Activated CD4-positive, alpha-beta T cell treated with anti-CD3 and anti-CD28 coated beads for 36 hours (primary cell): ENCODE measurements around the gene BACE1-AS. TPM values are rescaled to one million over a fixed set of nuclear protein-coding genes. Genes with fewer than 3 reads are reported as not detected.
"Not testable (repeated sequence)": the region's sequence is repeated elsewhere in the genome, so short reads cannot be mapped to it uniquely, and the experiment has no call there.

Experiments
- ATAC-seq: fragments of 200-7000 bp; cut with Tn5 transposase; one replicate; pipeline ENCODE4 v1.10.0; 2021; ENCODE audit warnings: mild to moderate bottlenecking, moderate library complexity
- CTCF ChIA-PET: fragments of 350-600 bp; sonication (Branson Sonifier 250); formaldehyde crosslinking; loops from one replicate; lab custom pipeline; 2021; ENCODE audit warnings: antibody characterized with exemption; lab: Charles Lee
- POLR2A ChIA-PET: fragments of 350-600 bp; sonication (Branson Sonifier 250); formaldehyde crosslinking; loops from one replicate; lab custom pipeline; 2021; ENCODE audit warnings: antibody characterized with exemption, inconsistent platforms; lab: Charles Lee
- DNase-seq: peaks from one replicate; pipeline ENCODE4 v3.0.0-alpha.2; 2020
- H3K27ac Mint-ChIP-seq: one replicate; pipeline ENCODE4 v1.8.0; 2021; ENCODE audit warnings: mixed read lengths
- H3K27me3 Mint-ChIP-seq: one replicate; pipeline ENCODE4 v1.8.0; 2021; ENCODE audit warnings: mixed read lengths
- H3K36me3 Mint-ChIP-seq: one replicate; pipeline ENCODE4 v1.8.0; 2021; ENCODE audit warnings: low read depth, mixed read lengths
- H3K4me1 Mint-ChIP-seq: one replicate; pipeline ENCODE4 v1.8.0; 2021; ENCODE audit warnings: mixed read lengths
- H3K4me3 Mint-ChIP-seq: one replicate; pipeline ENCODE4 v1.8.0; 2021; ENCODE audit warnings: mild to moderate bottlenecking, moderate library complexity, mixed read lengths
- H3K9me3 Mint-ChIP-seq: one replicate; pipeline ENCODE4 v1.8.0; 2021; ENCODE audit warnings: low read depth, mixed read lengths
- intact Hi-C, 2 experiments: fragments of 100-400 bp; cut with DNase I in 1 of 2; cut with micrococcal nuclease in 1 of 2; formaldehyde crosslinking; loops; one replicate each; pipeline versions ENCODE4 v1.14.2 to v1.15.1; 2022 to 2024; cut with DNase I, micrococcal nuclease
- total RNA-seq, 2 experiments: library from RNA; stranded (reverse); gene quantifications; one replicate each; pipeline ENCODE4 v1.2.3, GENCODE V29; 2021

Gene BACE1-AS
- total RNA-seq, 2 experiments from 2014 or later = 3.1 to 4.9 TPM

DNA sequence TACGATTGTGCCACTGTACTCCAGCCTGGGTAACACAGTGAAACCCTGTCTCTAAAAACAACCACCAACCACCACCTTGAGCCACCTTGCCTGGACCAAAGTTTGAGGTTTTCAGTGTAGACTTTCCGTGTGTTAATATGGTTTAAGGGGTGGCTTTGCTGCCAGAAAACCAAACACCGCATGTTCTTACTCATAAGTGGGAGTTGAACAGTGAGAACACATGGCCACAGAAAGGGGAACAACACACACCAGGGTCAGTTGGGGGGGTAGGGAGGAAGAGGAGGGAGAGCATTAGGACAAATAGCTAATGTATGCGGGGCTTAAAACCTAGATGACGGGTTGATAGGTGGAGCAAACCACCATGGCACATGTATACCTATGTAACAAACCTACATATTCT, 19.0 kb upstream of the BACE1-AS start:
- POLR2A ChIA-PET = interaction anchor here (0.7 kb wide), 1 partner anchor 1396 kb away, joined by 7 read pairs; no protein-coding TSS in a partner anchor
- H3K4me3 Mint-ChIP-seq, DNase-seq, ATAC-seq, H3K27ac Mint-ChIP-seq, H3K4me1 Mint-ChIP-seq, intact Hi-C loops, H3K9me3 Mint-ChIP-seq, CTCF ChIA-PET, H3K27me3 Mint-ChIP-seq: not testable (repeated sequence)
- H3K36me3 Mint-ChIP-seq = peaks cover 22% of the 10 kb centered on the region

- no peak overlapping the region for H3K4me3 Mint-ChIP-seq
- ChIA-PET POLR2A (no interaction called here), CTCF (no interaction called here)
- H3K27me3 Mint-ChIP-seq = no peaks in the 10 kb centered on the region
- H3K36me3 Mint-ChIP-seq = peaks cover 18% of the 10 kb centered on the region
- DNase-seq (no peak), ATAC-seq (no peak)
- intact Hi-C loops = no loop called here
- H3K4me1 Mint-ChIP-seq = peaks cover 12% of the 10 kb centered on the region
- no peak overlapping the region for H3K27ac Mint-ChIP-seq
- H3K9me3 Mint-ChIP-seq = no peaks in the 10 kb centered on the region
Observed at GRCh38 chr11:117273550-117274289, 17.4 kb upstream of the BACE1-AS start.

GRCh38 chr11:117278347-117278746, 12.8 kb upstream of the BACE1-AS start:
- no peaks in the 10 kb centered on the region for H3K9me3 Mint-ChIP-seq
- intact Hi-C loops = no loop called here
- DNase-seq (no peak), ATAC-seq (no peak)
- H3K27ac Mint-ChIP-seq = no peak overlapping the region
- H3K36me3 Mint-ChIP-seq = peaks cover 26% of the 10 kb centered on the region
- no peak overlapping the region for H3K4me3 Mint-ChIP-seq
- POLR2A ChIA-PET = no interaction called here
- H3K4me1 Mint-ChIP-seq = peaks cover 25% of the 10 kb centered on the region
- CTCF ChIA-PET = interaction anchor here (0.5 kb wide), 1 partner anchor 98 kb away, joined by 3 read pairs; no protein-coding TSS in a partner anchor
- H3K27me3 Mint-ChIP-seq = no peaks in the 10 kb centered on the region

DNA sequence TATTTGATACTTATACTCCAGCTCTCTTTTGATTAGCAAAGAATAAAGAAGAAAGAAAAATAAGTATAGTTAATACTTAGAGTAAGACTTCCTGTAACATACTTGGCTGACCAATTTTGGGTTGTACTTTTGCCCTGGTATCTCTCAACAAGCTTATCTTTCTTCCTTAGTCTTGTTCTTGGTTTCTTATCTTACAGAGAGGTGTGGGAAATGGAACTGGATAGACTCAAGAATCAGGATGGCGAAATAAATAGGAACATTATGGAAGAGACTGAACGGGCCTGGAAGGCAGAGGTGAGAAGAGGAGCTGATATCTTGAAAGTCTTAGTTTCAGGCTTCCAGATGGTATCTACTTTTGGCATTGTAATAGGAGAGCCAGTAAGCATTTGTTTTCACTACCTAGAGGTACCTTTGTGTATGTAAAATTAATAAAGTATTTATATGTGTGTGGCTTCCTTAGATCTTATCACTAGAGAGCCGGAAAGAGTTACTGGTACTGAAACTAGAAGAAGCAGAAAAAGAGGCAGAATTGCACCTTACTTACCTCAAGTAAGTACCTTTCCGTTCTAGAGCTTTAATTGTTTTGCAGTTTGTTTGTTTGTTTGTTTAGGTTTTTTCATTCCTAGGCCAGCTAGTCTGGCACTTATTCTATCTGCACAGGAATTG, 11.3 kb upstream of the BACE1-AS start:
- intact Hi-C loops = no loop called here
- H3K27ac Mint-ChIP-seq = peak overlapping the region; percentile 60
- H3K36me3 Mint-ChIP-seq = peaks cover 28% of the 10 kb centered on the region
- peaks cover 23% of the 10 kb centered on the region for H3K4me1 Mint-ChIP-seq
- no peaks in the 10 kb centered on the region for H3K27me3 Mint-ChIP-seq
- ChIA-PET POLR2A (no interaction called here), CTCF (no interaction called here)
- no peak for DNase-seq
- ATAC-seq = peak; percentile 16
- H3K4me3 Mint-ChIP-seq = peak overlapping the region; percentile 3
- H3K9me3 Mint-ChIP-seq = no peaks in the 10 kb centered on the region

- DNase-seq = no peak
- ChIA-PET CTCF (no interaction called here), POLR2A (no interaction called here)
- Mint-ChIP-seq H3K4me1 (peaks cover 15% of the 10 kb centered on the region), H3K27ac (no peak overlapping the region), H3K9me3 (no peaks in the 10 kb centered on the region), H3K4me3 (no peak overlapping the region), H3K27me3 (no peaks in the 10 kb centered on the region), H3K36me3 (peaks cover 23% of the 10 kb centered on the region)
- no peak for ATAC-seq
- intact Hi-C loops = no loop called here
Observed at GRCh38 chr11:117281159-117281558, 10.0 kb upstream of the BACE1-AS start.

DNA sequence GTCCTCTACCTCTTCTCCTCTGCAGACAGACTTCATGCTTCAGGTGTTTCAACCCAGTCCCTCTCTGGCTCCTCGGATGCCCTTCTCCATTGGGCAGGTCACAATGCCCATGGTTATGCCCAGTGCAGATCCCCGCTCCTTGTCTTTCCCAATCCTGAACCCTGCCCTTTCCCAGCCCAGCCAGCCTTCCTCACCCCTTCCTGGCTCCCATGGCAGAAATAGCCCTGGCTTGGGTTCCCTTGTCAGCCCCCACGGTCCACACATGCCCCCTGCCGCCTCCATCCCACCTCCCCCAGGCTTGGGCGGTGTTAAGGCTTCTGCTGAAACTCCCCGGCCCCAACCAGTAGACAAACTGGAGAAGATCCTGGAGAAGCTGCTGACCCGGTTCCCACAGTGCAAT, 9.3 kb upstream of the BACE1-AS start:
- Mint-ChIP-seq H3K36me3 (peaks cover 23% of the 10 kb centered on the region), H3K4me3 (no peak overlapping the region), H3K9me3 (no peaks in the 10 kb centered on the region), H3K27ac (no peak overlapping the region), H3K27me3 (no peaks in the 10 kb centered on the region), H3K4me1 (peaks cover 15% of the 10 kb centered on the region)
- intact Hi-C loops = no loop called here
- ATAC-seq (no peak), DNase-seq (no peak)
- POLR2A ChIA-PET = no interaction called here
- CTCF ChIA-PET = no interaction called here

DNA sequence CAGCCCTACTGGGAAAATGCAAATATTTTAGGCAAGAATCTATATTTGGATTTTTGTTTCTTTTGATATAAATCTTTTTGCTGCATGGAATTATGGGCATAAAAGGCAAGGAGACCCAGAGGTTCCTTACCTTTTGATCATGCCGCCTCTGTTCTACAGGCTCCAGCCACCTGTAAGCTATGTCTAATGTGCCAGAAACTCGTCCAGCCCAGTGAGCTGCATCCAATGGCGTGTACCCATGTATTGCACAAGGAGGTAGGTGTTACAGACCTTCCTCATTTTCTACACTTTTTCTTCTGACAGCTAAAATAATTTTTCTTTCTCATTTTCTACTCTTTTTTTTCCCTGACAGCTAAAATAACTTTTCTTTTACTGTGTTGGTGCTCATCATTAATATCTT, 8.2 kb upstream of the BACE1-AS start:
- POLR2A ChIA-PET = no interaction called here
- Mint-ChIP-seq H3K27me3 (no peaks in the 10 kb centered on the region), H3K4me1 (peaks cover 15% of the 10 kb centered on the region), H3K9me3 (no peaks in the 10 kb centered on the region), H3K36me3 (peaks cover 23% of the 10 kb centered on the region), H3K27ac (no peak overlapping the region), H3K4me3 (no peak overlapping the region)
- DNase-seq (no peak), ATAC-seq (no peak)
- CTCF ChIA-PET = interaction anchor here (0.6 kb wide), 1 partner anchor 319 kb away, joined by 3 read pairs; no protein-coding TSS in a partner anchor
- intact Hi-C loops = no loop called here

- no peak for DNase-seq
- ATAC-seq = no peak
- Mint-ChIP-seq H3K27me3 (no peaks in the 10 kb centered on the region), H3K4me3 (no peak overlapping the region), H3K36me3 (peaks cover 24% of the 10 kb centered on the region), H3K27ac (no peak overlapping the region), H3K9me3 (no peaks in the 10 kb centered on the region), H3K4me1 (peaks cover 12% of the 10 kb centered on the region)
- intact Hi-C loops = no loop called here
- ChIA-PET CTCF (no interaction called here), POLR2A (no interaction called here)
Observed at GRCh38 chr11:117284053-117284452, 7.1 kb upstream of the BACE1-AS start.

GRCh38 chr11:117286588-117286987, 4.6 kb upstream of the BACE1-AS start:
- CTCF ChIA-PET = interaction anchor here (0.6 kb wide), 1 partner anchor 39 kb away, joined by 4 read pairs; no protein-coding TSS in a partner anchor

GRCh38 chr11:117287668-117288067, 3.5 kb upstream of the BACE1-AS start:
- no peak for ATAC-seq
- no peak overlapping the region for H3K4me3 Mint-ChIP-seq
- no peak for DNase-seq
- ChIA-PET CTCF (interaction anchor here (0.6 to 1.5 kb wide), 4 partner anchors 9 to 493 kb away, joined by 3 to 4 read pairs (median 4); no protein-coding TSS in a partner anchor), POLR2A (no interaction called here)
- no peaks in the 10 kb centered on the region for H3K9me3 Mint-ChIP-seq
- no peaks in the 10 kb centered on the region for H3K27me3 Mint-ChIP-seq
- H3K36me3 Mint-ChIP-seq = peaks cover 17% of the 10 kb centered on the region
- no peaks in the 10 kb centered on the region for H3K4me1 Mint-ChIP-seq
- no peak overlapping the region for H3K27ac Mint-ChIP-seq
- intact Hi-C loops = no loop called here

More at GRCh38 chr11:117286588-117286987, 4.6 kb upstream of the BACE1-AS start:
- Mint-ChIP-seq H3K4me1 (no peaks in the 10 kb centered on the region), H3K27me3 (no peaks in the 10 kb centered on the region), H3K4me3 (no peak overlapping the region), H3K9me3 (no peaks in the 10 kb centered on the region), H3K36me3 (peaks cover 26% of the 10 kb centered on the region), H3K27ac (no peak overlapping the region)
- no peak for ATAC-seq
- POLR2A ChIA-PET = no interaction called here
- intact Hi-C loops = no loop called here
- DNase-seq = no peak

GRCh38 chr11:117289795-117290194, 1.4 kb upstream of the BACE1-AS start:
- ATAC-seq = no peak
- Mint-ChIP-seq H3K4me1 (no peaks in the 10 kb centered on the region), H3K27ac (no peak overlapping the region), H3K4me3 (no peak overlapping the region), H3K27me3 (no peaks in the 10 kb centered on the region), H3K9me3 (no peaks in the 10 kb centered on the region), H3K36me3 (peaks cover 7% of the 10 kb centered on the region)
- POLR2A ChIA-PET = no interaction called here
- no peak for DNase-seq
- CTCF ChIA-PET = no interaction called here
- intact Hi-C loops = no loop called here

DNA sequence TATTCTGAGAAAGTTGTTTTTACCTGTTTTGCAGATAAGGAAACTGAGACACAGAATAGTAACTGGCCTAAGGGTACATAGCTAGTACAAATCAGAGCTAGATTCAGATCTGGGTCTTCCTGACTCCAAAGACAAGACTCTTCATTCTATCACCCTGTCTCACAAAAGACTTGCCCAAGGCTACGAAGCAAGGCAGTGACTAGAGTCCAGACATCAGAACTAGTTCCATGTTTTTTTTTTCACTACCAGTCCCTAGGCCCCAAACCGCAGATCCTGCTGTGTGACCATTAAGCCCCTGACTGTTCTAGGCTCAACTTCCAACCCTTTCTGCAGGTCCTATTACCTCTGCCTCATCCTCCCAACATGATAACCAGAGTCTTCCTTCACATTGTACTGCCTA, 1.5 kb downstream of the BACE1-AS start:
- ATAC-seq (no peak), DNase-seq (no peak)
- H3K4me3 Mint-ChIP-seq = no peak overlapping the region
- H3K27ac Mint-ChIP-seq = no peak overlapping the region
- ChIA-PET CTCF (no interaction called here), POLR2A (no interaction called here)
- no peaks in the 10 kb centered on the region for H3K27me3 Mint-ChIP-seq
- H3K4me1 Mint-ChIP-seq = no peaks in the 10 kb centered on the region
- intact Hi-C loops = no loop called here
- H3K9me3 Mint-ChIP-seq = no peaks in the 10 kb centered on the region
- H3K36me3 Mint-ChIP-seq = peaks cover 4% of the 10 kb centered on the region
